ENCODE data around the gene TBC1D22B. TPM values are rescaled to one million over a fixed set of nuclear protein-coding genes. Genes with fewer than 3 reads are reported as not detected.

Gene TBC1D22B
- total and polyA plus RNA-seq, 9 of the 15 experiments (the other 6 are each of a cell fraction or from before 2014, with no cell fraction given) = 4.8 to 24.2 (median 13.5) TPM

DNA sequence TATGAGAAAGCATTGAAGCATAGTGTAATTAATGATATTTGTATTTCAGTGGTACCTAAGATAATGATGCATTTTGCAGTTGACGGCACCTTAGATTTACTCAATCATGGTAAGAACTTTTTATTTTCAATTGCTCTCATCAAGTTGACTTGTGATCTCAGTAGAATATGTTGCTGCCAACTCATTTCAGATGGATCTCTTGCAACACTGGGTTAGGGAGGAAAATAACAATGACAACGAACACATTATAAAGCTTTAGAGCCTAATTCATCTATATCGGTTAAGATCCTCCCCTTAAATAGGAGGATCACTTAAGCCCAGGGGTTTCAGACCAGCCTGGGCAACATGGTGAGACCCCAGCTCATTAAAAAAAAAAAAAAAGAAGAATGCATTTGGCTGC is 18.0 kb upstream of the TBC1D22B start:
- H3K27ac ChIP-seq (ENCODE audit: extremely low read depth, low read depth, low read length) = peak overlapping the region; percentile 66
- peak overlapping the region in 1 of 2 experiments; percentile 31; a peak in 2 of 4 replicates for H3K9ac ChIP-seq (ENCODE audit: insufficient read depth in 1 of 2, low read depth in 2 of 2, low read length in 2 of 2)
- intact Hi-C loops (cut with micrococcal nuclease) = no loop called here
- H3K4me1 ChIP-seq (replicated peaks in 1 of 2; ENCODE audit: control insufficient read depth in 2 of 2, insufficient read depth in 2 of 2, low read length in 2 of 2) = peaks cover 9 to 51% of the 10 kb centered on the region in 2 experiments
- no peaks in the 10 kb centered on the region; the same call in 2 of the 3 replicates for H3K36me3 ChIP-seq (ENCODE audit: control insufficient read depth, insufficient read depth, low read length)
- DNase-seq (ENCODE audit: extremely low read depth in 1 of 4, low spot score in 3 of 4) = no peak
- in situ Hi-C loops (cut with MboI) = no loop called here
- ATAC-seq = no peak
- 0 out of 2 replicates have a peak, but pooled peaks cover 3% of the 10 kb centered on the region for H3K9me3 ChIP-seq (replicated peaks; ENCODE audit: control insufficient read depth, insufficient read depth, low read depth, low read length)
- no TSS peak for BruUV-seq (replicated peaks)
- no peak overlapping the region for H3K4me2 ChIP-seq (ENCODE audit: insufficient read depth, low read length)
- no peak for FAIRE-seq
- H3K9me1 ChIP-seq (ENCODE audit: control insufficient read depth, insufficient read depth, low read length) = no peaks in the 10 kb centered on the region
- peak overlapping the region; percentile 60 for H2AFZ ChIP-seq (ENCODE audit: low read depth, low read length)
- WGBS (ENCODE audit: insufficient coverage, low coverage, missing lambda C conversion rate) = 74% methylated on average over 3 of the region's 3 CpGs
- POLR2A ChIA-PET = interaction anchor here (0.6 to 1.3 kb wide), 4 partner anchors 18 to 192 kb away, joined by 3 to 9 read pairs (median 4); partner anchors contain the start of genes TBC1D22B and TMEM217
- CTCF ChIA-PET (ENCODE audit: low intra/inter-chr PET ratio) = no interaction called here
- H3K4me3 ChIP-seq = no peak overlapping the region
- no peak for TF ChIP-seq PCBP2 (IDR thresholded peaks at IDR 0.05; ENCODE audit: low read depth, low read length, poor library complexity, severe bottlenecking)
- TF ChIP-seq ARID2 (IDR thresholded peaks at IDR 0.05) = 0 out of 2 replicates have a peak, but pooled peaks have one; percentile 11
- TF ChIP-seq, protein P1, sequence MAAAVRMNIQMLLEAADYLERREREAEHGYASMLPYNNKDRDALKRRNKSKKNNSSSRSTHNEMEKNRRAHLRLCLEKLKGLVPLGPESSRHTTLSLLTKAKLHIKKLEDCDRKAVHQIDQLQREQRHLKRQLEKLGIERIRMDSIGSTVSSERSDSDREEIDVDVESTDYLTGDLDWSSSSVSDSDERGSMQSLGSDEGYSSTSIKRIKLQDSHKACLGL (CRISPR knock-in tag; IDR thresholded peaks at IDR 0.05; ENCODE audit: borderline replicate concordance, poor library complexity, severe bottlenecking) = no peak
- 0 out of 2 replicates have a peak, but pooled peaks have one; percentile 13 for TF ChIP-seq SMARCA5 (IDR thresholded peaks at IDR 0.05)
- H3K79me2 ChIP-seq (ENCODE audit: control insufficient read depth, insufficient read depth, low read length) = no peaks in the 10 kb centered on the region
- no peaks in the 10 kb centered on the region for H3K27me3 ChIP-seq (ENCODE audit: control insufficient read depth in 2 of 2, insufficient read depth in 2 of 2, low read length in 2 of 2)
- H4K20me1 ChIP-seq (replicated peaks; ENCODE audit: control insufficient read depth, insufficient read depth, low read length) = no peaks in the 10 kb centered on the region
